ENCODE results near the gene KRTAP10-8.
"Not testable (repeated sequence)": the region's sequence is repeated elsewhere in the genome, so short reads cannot be mapped to it uniquely, and the experiment has no call there.

Gene KRTAP10-8

DNA sequence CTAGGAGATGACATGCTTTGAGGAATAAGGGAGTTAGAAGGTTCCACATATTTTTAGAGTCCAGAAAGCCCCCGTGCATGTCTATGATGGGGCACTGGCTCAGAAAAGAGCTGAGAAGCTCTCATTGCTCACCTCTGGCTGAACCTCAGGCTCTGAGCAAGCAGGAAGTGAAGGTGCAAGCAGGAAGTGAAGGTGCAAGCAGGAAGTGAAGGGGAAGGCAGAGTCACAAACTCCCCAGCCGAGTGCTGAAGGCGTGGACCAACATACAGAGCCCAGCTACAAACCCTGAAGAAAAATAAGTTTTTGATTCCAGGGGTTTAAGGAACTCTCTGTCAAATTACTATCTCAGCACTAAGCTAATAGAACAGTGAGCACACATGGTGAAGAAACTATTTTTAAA, 7.0 kb downstream of the KRTAP10-8 start:
- DNase-seq, result no peak

DNA sequence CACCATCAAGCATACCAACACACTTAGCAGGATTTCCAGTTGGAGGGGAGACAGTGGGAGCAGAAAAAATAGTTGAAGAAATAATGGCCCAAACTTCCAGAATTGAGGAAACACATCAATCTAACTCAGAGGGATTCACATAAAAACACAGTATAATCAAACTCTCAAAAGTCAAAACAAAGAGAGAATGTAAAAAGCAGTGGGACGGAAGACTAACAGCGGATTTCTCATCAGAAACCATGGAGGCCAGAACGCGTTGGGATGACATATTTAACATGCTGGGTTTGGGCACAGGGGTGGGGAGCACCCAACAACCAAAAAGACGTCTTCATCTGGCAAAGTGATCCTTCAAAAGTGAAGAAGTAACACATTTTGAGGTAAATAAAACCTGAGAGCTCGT, 8.0 kb downstream of the KRTAP10-8 start:
- DNase-seq, result no peak

GRCh38 chr21:44623575-44623974, 11.7 kb downstream of the KRTAP10-8 start:
- DNase-seq, result no peak

DNA sequence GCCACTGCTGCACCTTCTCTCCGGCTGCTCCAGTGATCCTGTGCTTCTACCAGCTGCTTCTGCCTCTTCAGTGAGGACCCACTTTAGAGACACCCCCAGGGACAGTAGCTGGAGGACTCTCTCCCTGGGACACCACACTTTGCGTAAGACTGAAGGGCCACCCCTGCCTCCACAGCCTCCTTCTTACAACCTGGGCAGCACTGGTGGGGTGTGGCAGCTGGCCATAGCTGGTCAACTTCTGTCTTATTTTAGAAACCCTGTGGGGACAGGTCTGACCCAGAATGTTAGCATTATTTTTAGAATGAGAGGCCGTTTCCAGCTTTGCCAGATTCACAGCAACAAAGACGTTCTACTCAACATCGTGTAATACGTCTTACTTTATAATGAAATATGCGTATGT, 13.9 kb downstream of the KRTAP10-8 start:
- no peak for DNase-seq

GRCh38 chr21:44626262-44626661, 14.4 kb downstream of the KRTAP10-8 start:
- DNase-seq, result no peak

GRCh38 chr21:44626673-44627143, 14.8 kb downstream of the KRTAP10-8 start, which contains the start of gene KRTAP10-9:
TSS of gene KRTAP10-9 (plus strand) at chr21:44627093. CDS start at chr21:44627172, 79 bp downstream.
- no peak for DNase-seq

DNA sequence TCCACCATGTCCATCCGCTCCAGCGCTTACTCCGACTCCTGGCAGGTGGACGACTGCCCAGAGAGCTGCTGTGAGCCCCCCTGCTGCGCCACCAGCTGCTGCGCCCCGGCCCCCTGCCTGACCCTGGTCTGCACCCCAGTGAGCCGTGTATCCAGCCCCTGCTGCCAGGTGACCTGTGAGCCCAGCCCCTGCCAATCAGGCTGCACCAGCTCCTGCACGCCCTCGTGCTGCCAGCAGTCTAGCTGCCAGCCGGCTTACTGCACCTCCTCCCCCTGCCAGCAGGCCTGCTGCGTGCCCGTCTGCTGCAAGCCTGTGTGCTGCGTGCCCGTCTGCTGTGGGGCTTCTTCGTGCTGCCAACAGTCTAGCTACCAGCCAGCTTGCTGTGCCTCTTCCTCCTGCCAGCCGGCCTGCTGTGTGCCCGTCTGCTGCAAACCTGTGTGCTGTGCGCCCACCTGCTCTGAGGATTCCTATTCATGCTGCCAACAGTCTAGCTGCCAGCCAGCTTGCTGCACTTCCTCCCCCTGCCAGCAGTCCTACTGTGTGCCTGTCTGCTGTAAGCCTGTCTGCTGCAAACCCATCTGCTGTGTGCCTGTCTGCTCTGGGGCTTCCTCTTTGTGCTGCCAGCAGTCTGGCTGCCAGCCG, 15.4 kb downstream of the KRTAP10-8 start:
- DNase-seq, result not testable (repeated sequence)

DNA sequence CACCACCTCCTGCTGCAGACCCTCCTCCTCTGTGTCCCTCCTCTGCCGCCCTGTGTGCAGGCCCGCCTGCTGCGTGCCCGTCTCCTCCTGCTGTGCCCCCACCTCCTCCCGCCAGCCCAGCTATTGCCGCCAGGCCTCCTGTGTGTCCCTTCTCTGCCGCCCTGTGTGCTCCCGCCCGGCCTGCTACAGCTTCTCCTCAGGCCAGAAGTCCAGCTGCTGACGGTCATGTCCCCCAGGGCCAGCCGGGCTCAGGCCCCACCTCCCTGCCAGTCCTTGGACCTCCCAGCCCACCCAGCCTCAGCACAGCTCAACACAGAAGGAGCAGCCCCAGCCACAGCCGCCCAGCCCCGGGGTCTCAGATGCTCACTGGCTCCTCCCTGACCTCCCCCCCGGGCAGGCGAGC, 16.0 kb downstream of the KRTAP10-8 start:
- DNase-seq, result not testable (repeated sequence)

DNA sequence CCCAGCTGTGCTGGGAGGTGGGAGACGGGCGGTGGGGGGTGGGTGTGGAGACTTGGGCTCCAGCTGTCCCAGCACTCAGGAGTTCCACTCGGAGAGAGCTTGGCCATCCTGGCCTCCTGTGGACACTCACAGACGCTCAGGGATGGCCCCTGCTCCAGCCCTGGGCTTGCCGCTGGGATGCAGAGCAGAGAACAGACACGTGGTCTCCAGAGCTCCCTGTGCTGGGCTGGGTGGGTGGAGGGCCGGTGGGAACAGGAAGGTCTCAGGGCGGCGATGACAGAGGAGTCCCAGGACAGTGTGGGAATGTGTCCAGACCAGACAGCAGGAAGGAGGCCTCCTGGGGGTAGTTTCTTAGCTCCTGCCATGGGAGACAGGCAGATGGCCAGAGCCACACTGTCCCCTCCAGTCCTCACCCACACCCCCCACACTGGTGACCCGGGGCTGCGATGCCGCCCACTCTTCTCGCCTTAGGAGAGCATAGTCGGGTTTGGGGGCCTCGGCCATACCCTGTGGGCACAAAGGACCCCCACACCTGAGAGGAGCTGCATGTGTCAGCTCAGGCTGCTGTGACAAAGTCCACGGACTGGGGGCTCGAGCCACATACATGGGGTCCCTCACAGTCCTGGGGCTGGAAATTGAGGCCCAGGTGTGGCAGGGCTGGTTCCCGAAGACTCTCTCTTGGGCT, 17.0 kb downstream of the KRTAP10-8 start:
- no peak for DNase-seq

- DNase-seq, result no peak
Observed at GRCh38 chr21:44630440-44630839, 18.6 kb downstream of the KRTAP10-8 start.

DNA sequence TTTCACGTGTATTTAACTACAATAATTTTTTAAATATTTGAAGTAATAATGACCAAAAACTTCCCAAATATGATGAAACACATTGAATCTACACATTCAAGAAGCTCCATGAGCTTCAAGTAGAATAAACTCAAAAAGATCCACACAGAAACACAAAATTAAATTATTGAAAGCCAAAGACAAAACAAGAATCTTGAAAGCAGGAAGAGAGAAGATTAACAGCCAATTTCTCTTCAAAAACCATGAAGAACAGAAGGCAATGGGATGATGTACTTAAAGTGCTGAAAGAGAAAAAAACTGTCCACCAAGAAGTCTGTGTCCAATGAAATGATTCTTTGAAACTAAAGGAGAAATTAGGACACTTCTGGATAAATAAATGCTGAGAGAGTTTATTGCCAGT, 20.2 kb downstream of the KRTAP10-8 start:
- DNase-seq, result no peak

DNA sequence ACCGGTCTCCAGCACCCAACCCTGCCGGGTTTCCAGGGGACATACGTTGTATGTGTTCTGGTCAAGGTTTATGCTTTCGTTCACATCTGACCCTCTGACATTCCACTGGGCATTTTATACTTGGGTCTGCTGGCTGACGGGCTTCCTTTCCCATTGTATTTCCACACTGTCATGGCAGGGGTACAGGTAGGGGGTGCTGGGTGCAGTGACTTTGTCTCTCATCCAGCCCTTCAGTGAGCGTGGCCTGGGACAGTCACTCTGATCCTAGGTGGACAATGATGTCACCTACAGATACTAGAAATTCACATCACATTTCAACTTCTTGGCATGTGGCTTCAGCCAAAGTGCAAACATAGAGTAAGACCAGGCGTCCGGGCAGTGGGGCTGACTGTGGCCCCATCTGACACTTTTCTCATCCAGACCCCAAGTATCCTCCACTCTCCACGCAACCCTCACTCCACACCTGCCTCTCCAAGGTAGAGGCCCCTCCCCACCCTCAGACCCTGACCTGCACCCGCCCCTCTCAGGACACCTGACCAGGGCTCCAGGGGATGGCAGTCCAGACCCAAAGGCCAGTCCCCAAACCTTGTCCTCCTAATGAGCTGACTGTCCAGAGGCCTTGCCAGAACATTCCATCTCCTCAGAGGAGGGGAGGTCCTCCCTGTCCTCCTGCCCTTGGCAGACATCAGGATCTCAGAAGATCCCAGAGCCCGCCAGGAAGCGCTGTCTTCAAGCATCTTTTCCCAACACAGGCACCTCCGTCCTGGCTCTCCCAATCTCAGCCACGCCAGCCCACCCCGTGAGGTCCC, 24.5 kb downstream of the KRTAP10-8 start:
- no peak for DNase-seq

GRCh38 chr21:44637018-44637850, 25.4 kb downstream of the KRTAP10-8 start, which contains the start of gene KRTAP10-10:
TSS of gene KRTAP10-10 (plus strand) at chr21:44637356. CDS start at chr21:44637418, 62 bp downstream.
- no peak for DNase-seq

DNA sequence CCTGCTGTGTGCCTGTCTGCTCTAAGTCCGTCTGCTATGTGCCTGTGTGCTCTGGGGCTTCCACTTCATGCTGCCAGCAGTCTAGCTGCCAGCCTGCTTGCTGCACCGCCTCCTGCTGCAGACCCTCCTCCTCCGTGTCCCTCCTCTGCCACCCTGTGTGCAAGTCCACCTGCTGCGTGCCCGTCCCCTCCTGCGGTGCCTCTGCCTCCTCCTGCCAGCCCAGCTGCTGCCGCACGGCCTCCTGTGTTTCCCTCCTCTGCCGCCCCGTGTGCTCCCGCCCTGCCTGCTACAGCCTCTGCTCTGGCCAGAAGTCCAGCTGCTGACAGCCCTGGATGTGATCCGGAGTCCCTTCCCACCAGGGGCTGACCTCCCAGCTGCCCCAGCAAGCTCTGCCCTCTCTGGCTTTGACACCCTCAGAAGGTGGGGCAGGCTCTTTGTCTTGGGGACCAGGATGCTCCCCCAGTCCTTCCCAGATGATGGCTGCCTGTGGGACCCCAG, 26.0 kb downstream of the KRTAP10-8 start:
- not testable (repeated sequence) for DNase-seq

GRCh38 chr21:44638506-44639330, 26.8 kb downstream of the KRTAP10-8 start:
- DNase-seq, result not testable (repeated sequence)

DNA sequence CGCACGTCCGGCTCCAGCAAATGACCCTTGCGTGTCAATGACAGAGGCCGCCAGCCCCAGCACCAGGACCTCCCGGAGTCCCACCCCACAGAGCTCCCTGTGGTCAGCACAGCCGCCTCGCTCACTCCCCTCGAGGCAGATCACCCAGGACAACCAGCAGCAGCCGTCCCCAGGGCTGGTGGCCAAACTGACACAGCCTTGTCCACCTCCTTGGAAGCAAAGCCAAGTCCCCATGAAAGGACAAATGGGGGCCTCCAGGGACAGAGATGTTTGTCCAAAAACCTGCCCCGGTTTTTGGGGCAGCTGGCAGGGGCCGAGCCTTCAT, 27.4 kb downstream of the KRTAP10-8 start:
- no peak for DNase-seq

GRCh38 chr21:44640761-44641160, 28.9 kb downstream of the KRTAP10-8 start:
- DNase-seq, result no peak

DNA sequence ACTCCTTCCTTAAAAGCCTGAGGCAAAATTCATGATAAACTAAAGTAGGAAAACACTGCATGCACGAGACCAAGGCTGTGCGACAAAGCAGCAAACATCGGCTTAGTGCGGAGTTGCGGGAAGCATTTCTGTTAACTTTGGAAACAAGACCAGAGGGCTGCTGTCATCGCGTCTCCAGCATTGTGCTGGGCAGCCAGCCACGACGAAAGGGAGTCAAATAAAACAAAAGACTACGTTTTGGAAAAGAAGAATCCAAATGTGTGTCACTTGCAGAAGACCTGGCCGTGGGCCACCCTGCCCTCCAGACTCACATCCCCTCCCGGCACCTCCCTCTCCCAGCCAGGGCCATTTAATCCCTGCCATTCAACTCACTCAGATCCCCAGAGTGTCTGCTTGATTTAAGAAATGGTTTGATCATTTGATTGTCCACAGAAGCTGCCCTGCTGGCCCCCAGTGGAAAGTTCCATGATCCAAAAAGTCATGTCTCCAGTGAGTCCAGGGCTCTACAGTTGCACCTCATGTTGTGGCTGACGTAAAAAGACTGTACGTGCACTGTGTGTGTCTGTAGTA, 31.9 kb downstream of the KRTAP10-8 start:
- no peak for DNase-seq

DNA sequence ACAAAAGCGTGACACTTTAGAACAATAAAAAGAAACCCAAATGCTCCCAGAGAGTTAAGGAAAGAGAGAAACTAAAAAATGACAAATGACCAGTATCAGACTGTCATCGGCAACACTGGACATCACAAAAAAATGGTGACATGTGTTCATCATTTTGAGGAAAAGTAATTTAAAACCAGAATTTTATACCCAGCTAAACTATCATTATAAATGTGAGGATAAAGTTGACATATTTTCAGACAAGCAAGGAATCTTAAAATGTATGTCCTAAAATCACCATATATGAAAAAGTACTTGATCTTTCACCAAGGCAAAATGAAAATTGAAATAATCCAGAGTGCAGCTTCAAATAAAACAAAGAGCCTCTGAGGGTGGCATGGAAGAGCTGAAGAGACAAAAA, 33.0 kb downstream of the KRTAP10-8 start:
- DNase-seq, result no peak

DNA sequence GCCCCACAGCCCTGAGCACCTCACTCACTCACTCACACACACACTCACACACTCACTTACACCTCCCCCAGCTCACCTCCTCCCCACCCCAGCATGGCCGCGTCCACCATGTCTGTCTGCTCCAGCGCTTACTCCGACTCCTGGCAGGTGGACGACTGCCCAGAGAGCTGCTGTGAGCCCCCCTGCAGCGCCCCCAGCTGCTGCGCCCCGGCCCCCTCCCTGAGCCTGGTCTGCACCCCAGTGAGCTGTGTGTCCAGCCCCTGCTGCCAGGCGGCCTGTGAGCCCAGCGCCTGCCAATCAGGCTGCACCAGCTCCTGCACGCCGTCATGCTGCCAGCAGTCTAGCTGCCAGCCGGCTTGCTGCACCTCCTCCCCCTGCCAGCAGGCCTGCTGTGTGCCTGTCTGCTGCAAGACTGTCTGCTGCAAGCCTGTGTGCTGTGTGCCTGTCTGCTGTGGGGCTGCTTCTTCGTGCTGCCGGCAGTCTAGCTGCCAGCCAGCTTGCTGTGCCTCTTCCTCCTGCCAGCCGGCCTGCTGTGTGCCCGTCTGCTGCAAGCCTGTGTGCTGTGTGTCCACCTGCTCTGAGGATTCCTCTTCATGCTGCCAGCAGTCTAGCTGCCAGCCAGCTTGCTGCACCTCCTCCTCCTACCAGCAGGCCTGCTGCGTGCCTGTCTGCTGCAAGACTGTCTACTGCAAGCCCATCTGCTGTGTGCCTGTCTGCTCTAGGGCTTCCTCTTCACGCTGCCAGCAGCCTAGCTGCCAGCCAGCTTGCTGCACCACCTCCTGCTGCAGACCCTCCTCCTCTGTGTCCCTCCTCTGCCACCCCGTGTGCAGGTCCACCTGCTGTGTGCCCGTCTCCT, 34.7 kb downstream of the KRTAP10-8 start, which contains the start of gene KRTAP10-11:
KRTAP10-11 (plus strand) TSS at position 49 of the 856 bp plus-strand sequence; CDS start at position 94, 45 bp downstream.
- DNase-seq, result not testable (repeated sequence)

All from OCI-M1 (cell line).